KOPT-K1 (cell line): ENCODE results near the gene PBX4.

Source experiments
- H3K27ac ChIP-seq: fragments of 200-600 bp; sonication (generic); 2 replicates; pipeline ENCODE4 v1.5.1; 2016; ENCODE audit warnings: antibody characterized with exemption, mild to moderate bottlenecking, low read depth, low read length; ENCODE audit not compliant: poor library complexity, severe bottlenecking
- H3K36me3 ChIP-seq: fragments of 200-600 bp; sonication (generic); 2 replicates; pipeline ENCODE4 v1.5.1; 2017; ENCODE audit warnings: antibody characterized with exemption, mild to moderate bottlenecking, low read length, moderate library complexity; ENCODE audit not compliant: insufficient read depth
- H3K9me3 ChIP-seq: fragments of 200-600 bp; sonication (generic); 2 replicates; pipeline ENCODE4 v1.5.1; 2017; ENCODE audit warnings: antibody characterized with exemption, low read length, mild to moderate bottlenecking; ENCODE audit not compliant: insufficient read depth, poor library complexity, severe bottlenecking

PBX4 gene

GRCh38 chr19:19594381-19594780 is 24.1 kb downstream of the PBX4 start:
- H3K9me3 ChIP-seq = no peaks in the 10 kb centered on the region
- H3K27ac ChIP-seq = no peak overlapping the region
- H3K36me3 ChIP-seq = peaks cover 34% of the 10 kb centered on the region; the same call in 1 of the 2 replicates

- H3K36me3 ChIP-seq = peaks cover 33% of the 10 kb centered on the region; the same call in 1 of the 2 replicates
- H3K27ac ChIP-seq = no peak overlapping the region
- no peaks in the 10 kb centered on the region for H3K9me3 ChIP-seq
Observed at GRCh38 chr19:19592690-19593089, 25.8 kb downstream of the PBX4 start.

GRCh38 chr19:19591133-19591825 is 27.2 kb downstream of the PBX4 start:
- Histone ChIP-seq H3K27ac (no peak overlapping the region), H3K9me3 (no peaks in the 10 kb centered on the region), H3K36me3 (peaks cover 23% of the 10 kb centered on the region; the same call in 1 of the 2 replicates)

GRCh38 chr19:19588546-19588945 is 29.9 kb downstream of the PBX4 start:
- peaks cover 16% of the 10 kb centered on the region; the same call in 1 of the 2 replicates for H3K36me3 ChIP-seq
- H3K27ac ChIP-seq = no peak overlapping the region
- no peaks in the 10 kb centered on the region for H3K9me3 ChIP-seq

GRCh38 chr19:19587771-19588170 is 30.7 kb downstream of the PBX4 start:
- Histone ChIP-seq H3K27ac (no peak overlapping the region), H3K9me3 (no peaks in the 10 kb centered on the region), H3K36me3 (peaks cover 8% of the 10 kb centered on the region; the same call in 1 of the 2 replicates)

- Histone ChIP-seq H3K27ac (no peak overlapping the region), H3K36me3 (no peaks in the 10 kb centered on the region), H3K9me3 (no peaks in the 10 kb centered on the region)
Observed at GRCh38 chr19:19584356-19584755, 34.1 kb downstream of the PBX4 start.

- H3K9me3 ChIP-seq = no peaks in the 10 kb centered on the region
Observed at GRCh38 chr19:19582471-19582870, 36.0 kb downstream of the PBX4 start.

GRCh38 chr19:19581391-19581790 is 37.1 kb downstream of the PBX4 start:
- H3K9me3 ChIP-seq = no peaks in the 10 kb centered on the region
- no peak overlapping the region for H3K27ac ChIP-seq
- H3K36me3 ChIP-seq = no peaks in the 10 kb centered on the region

More at GRCh38 chr19:19582471-19582870, 36.0 kb downstream of the PBX4 start:
- no peak overlapping the region for H3K27ac ChIP-seq
- H3K36me3 ChIP-seq = no peaks in the 10 kb centered on the region

- H3K9me3 ChIP-seq = no peaks in the 10 kb centered on the region
- H3K27ac ChIP-seq = no peak overlapping the region
- no peaks in the 10 kb centered on the region for H3K36me3 ChIP-seq
Observed at GRCh38 chr19:19580418-19580817, 38.1 kb downstream of the PBX4 start.

- H3K36me3 ChIP-seq = no peaks in the 10 kb centered on the region
- no peaks in the 10 kb centered on the region for H3K9me3 ChIP-seq
- H3K27ac ChIP-seq = no peak overlapping the region
Observed at GRCh38 chr19:19579533-19580361, 38.7 kb downstream of the PBX4 start.

GRCh38 chr19:19578252-19578651 is 40.2 kb downstream of the PBX4 start:
- no peaks in the 10 kb centered on the region for H3K9me3 ChIP-seq
- H3K36me3 ChIP-seq = no peaks in the 10 kb centered on the region
- no peak overlapping the region for H3K27ac ChIP-seq

GRCh38 chr19:19575411-19575810 is 43.1 kb downstream of the PBX4 start:
- peaks cover 2% of the 10 kb centered on the region; the same call in 1 of the 2 replicates for H3K36me3 ChIP-seq
- no peak overlapping the region for H3K27ac ChIP-seq
- H3K9me3 ChIP-seq = no peaks in the 10 kb centered on the region

- Histone ChIP-seq H3K9me3 (no peaks in the 10 kb centered on the region), H3K27ac (no peak overlapping the region)
Observed at GRCh38 chr19:19571071-19571786, 47.3 kb downstream of the PBX4 start.

GRCh38 chr19:19570571-19570970 is 47.9 kb downstream of the PBX4 start:
- Histone ChIP-seq H3K36me3 (peaks cover 28% of the 10 kb centered on the region; the same call in 1 of the 2 replicates), H3K27ac (no peak overlapping the region), H3K9me3 (no peaks in the 10 kb centered on the region)

More at GRCh38 chr19:19571071-19571786, 47.3 kb downstream of the PBX4 start:
- peaks cover 28% of the 10 kb centered on the region; the same call in 1 of the 2 replicates for H3K36me3 ChIP-seq
